ENCODE results near the gene CNTD1. TPM values are rescaled to one million over a fixed set of nuclear protein-coding genes. Genes with fewer than 3 reads are reported as not detected.

The CNTD1 gene
- total RNA-seq, 1 donor from 2014 or later, result 0.46 TPM

DNA sequence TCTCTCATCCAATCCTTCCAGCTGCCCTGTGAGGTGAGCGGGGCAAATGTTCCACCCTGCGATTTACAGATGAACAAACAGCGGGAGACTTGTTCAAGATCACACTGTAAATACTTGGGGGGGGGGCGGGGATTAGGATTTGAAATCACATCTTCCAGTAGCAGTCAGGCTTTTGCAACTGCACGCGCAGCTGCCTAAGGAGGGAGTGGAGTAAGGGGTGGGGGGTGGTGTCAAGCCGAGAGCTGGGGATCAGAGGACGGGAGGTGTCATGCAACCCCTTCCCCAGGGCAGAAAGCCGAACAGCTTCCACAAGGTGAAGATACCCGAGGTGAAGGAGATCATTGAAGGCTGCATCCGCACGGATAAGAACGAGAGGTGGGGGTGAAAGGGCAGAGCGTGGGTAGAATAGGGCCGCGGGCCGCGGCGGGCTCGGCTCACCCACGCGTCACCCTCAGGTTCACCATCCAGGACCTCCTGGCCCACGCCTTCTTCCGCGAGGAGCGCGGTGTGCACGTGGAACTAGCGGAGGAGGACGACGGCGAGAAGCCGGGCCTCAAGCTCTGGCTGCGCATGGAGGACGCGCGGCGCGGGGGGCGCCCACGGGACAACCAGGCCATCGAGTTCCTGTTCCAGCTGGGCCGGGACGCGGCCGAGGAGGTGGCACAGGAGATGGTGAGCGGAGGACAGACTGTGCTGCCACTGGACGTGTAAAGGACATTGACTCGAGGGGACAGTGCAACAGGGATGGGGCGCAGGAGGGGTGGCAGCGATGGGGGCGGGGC is 13.7 kb upstream of the CNTD1 start:
- Mint-ChIP-seq H3K27me3 (peaks cover 55% of the 10 kb centered on the region), H3K9me3 (no peaks in the 10 kb centered on the region), H3K36me3 (peaks cover 6% of the 10 kb centered on the region), H3K4me1 (ENCODE audit: unreplicated experiment) (peaks cover 6% of the 10 kb centered on the region), H3K27ac (no peak overlapping the region), H3K4me3 (no peak overlapping the region)
- DNase-seq (ENCODE audit: extremely low spot score, unreplicated experiment), result no peak
- TF ChIP-seq, protein P1, sequence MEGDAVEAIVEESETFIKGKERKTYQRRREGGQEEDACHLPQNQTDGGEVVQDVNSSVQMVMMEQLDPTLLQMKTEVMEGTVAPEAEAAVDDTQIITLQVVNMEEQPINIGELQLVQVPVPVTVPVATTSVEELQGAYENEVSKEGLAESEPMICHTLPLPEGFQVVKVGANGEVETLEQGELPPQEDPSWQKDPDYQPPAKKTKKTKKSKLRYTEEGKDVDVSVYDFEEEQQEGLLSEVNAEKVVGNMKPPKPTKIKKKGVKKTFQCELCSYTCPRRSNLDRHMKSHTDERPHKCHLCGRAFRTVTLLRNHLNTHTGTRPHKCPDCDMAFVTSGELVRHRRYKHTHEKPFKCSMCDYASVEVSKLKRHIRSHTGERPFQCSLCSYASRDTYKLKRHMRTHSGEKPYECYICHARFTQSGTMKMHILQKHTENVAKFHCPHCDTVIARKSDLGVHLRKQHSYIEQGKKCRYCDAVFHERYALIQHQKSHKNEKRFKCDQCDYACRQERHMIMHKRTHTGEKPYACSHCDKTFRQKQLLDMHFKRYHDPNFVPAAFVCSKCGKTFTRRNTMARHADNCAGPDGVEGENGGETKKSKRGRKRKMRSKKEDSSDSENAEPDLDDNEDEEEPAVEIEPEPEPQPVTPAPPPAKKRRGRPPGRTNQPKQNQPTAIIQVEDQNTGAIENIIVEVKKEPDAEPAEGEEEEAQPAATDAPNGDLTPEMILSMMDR (conservative IDR thresholded peaks at IDR 0.05), result no peak

DNA sequence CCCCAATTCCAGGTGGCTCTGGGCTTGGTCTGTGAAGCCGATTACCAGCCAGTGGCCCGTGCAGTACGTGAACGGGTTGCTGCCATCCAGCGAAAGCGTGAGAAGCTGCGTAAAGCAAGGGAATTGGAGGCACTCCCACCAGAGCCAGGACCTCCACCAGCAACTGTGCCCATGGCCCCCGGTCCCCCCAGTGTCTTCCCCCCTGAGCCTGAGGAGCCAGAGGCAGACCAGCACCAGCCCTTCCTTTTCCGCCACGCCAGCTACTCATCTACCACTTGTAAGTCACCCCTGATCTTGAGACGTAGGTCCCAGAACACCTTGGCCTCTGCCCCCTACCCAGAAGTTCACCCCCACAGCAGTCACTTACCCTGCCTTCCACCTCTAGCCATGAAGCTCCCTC is 11.4 kb upstream of the CNTD1 start:
- H3K27me3 Mint-ChIP-seq, result peaks cover 49% of the 10 kb centered on the region
- peaks cover 6% of the 10 kb centered on the region for H3K36me3 Mint-ChIP-seq
- TF ChIP-seq, protein P1 (conservative IDR thresholded peaks at IDR 0.05), result no peak
- H3K27ac Mint-ChIP-seq, result no peak overlapping the region
- DNase-seq (ENCODE audit: extremely low spot score, unreplicated experiment), result no peak
- H3K4me1 Mint-ChIP-seq (ENCODE audit: unreplicated experiment), result peaks cover 6% of the 10 kb centered on the region
- no peaks in the 10 kb centered on the region for H3K9me3 Mint-ChIP-seq
- no peak overlapping the region for H3K4me3 Mint-ChIP-seq

DNA sequence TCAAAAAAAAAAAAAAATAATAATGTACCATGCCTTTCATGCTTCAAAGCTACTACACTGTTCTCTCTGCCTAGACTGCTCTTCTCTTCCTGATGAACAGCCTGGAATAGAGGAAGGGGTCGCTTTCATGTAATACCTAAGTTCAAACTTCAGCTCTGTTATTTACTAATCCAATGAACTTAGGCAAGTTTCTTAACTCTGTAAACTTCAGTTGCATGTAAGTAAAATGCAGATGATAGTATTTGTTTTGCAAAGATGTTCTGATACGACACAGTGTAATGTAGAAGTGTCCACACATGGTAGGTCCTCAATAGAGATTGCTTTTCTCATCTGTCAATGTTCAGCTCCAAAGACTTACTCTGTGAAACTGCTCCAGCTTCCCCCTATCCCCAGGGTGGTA is 6.7 kb upstream of the CNTD1 start:
- TF ChIP-seq, protein P1 (conservative IDR thresholded peaks at IDR 0.05), result no peak
- Mint-ChIP-seq H3K4me3 (no peak overlapping the region), H3K4me1 (ENCODE audit: unreplicated experiment) (peaks cover 5% of the 10 kb centered on the region), H3K9me3 (no peaks in the 10 kb centered on the region), H3K36me3 (peaks cover 5% of the 10 kb centered on the region), H3K27me3 (peaks cover 19% of the 10 kb centered on the region), H3K27ac (no peak overlapping the region)
- DNase-seq (ENCODE audit: extremely low spot score, unreplicated experiment), result no peak

DNA sequence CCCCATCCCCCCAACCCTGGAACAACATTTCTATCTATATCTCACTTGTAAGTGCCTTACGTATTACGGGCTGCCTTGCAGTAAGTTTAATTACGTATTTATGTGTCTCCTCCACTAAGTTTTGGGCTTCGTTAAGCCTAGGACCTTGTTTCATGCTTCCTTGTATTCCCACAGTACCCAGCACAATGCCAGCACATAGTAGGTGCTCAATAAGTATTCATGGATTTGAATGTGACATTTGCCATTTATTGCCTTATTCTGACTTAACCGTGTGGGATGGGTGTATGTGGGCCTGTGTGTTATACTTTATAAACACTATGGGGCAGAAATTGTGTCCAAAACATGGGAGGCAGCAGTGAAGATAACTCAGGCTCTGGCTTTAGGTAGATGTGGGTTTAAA is 6.1 kb upstream of the CNTD1 start:
- no peak overlapping the region for H3K27ac Mint-ChIP-seq
- no peak overlapping the region for H3K4me3 Mint-ChIP-seq
- peaks cover 8% of the 10 kb centered on the region for H3K4me1 Mint-ChIP-seq (ENCODE audit: unreplicated experiment)
- TF ChIP-seq, protein P1 (conservative IDR thresholded peaks at IDR 0.05), result no peak
- H3K9me3 Mint-ChIP-seq, result no peaks in the 10 kb centered on the region
- H3K36me3 Mint-ChIP-seq, result peaks cover 5% of the 10 kb centered on the region
- H3K27me3 Mint-ChIP-seq, result peaks cover 15% of the 10 kb centered on the region
- DNase-seq (ENCODE audit: extremely low spot score, unreplicated experiment), result no peak

DNA sequence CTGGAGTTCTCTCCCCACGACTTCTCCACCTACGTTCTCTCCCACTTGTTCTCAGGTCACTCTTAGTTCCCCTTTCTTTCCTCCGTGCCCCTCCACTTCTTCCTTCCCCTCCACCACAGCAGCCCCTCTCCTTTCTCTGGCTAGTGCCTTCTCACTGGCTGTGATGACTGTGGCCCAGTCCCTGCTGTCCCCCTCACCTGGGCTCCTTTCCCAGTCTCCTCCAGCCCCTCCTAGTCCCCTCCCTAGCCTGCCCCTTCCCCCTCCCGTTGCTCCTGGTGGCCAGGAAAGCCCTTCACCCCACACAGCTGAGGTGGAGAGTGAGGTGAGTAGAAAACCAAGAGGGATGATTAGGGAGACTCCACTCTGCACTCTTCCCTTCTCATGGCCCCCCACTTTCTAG is 3.6 kb upstream of the CNTD1 start:
- peaks cover 5% of the 10 kb centered on the region for H3K9me3 Mint-ChIP-seq
- peaks cover 17% of the 10 kb centered on the region for H3K4me1 Mint-ChIP-seq (ENCODE audit: unreplicated experiment)
- no peak overlapping the region for H3K4me3 Mint-ChIP-seq
- H3K36me3 Mint-ChIP-seq, result peaks cover 9% of the 10 kb centered on the region
- no peak overlapping the region for H3K27ac Mint-ChIP-seq
- TF ChIP-seq, protein P1 (conservative IDR thresholded peaks at IDR 0.05), result no peak
- peaks cover 7% of the 10 kb centered on the region for H3K27me3 Mint-ChIP-seq
- DNase-seq (ENCODE audit: extremely low spot score, unreplicated experiment), result no peak
